Measurements from ENCODE around the gene VAT1L. TPM values are rescaled to one million over a fixed set of nuclear protein-coding genes. Genes with fewer than 3 reads are reported as not detected.

VAT1L gene
- total RNA-seq, 1 donor from 2014 or later: 0.10 TPM

GRCh38 chr16:77905374-77905920, 117.1 kb downstream of the VAT1L start:
- DNase-seq (ENCODE audit: low spot score): no peak

DNA sequence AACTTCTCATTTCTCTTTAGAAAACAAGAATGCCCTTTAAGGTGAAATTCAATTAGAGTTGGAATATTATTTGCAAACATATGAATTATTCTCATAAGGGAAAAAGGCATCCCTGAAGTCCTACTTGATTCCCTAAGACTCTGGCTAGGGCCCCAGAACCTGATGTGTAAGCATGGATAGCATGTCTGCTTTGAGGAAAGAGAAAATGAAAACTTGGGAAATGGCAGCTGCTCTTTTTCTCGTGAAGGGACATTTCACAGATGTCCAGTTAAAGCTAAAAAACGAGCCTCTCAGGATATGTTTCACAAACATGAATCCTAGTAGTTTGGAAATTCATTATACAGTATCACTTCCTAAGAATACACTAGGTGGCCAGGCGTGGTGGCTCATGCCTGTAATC, 121.7 kb downstream of the VAT1L start:
- no peak for DNase-seq (ENCODE audit: low spot score)

DNA sequence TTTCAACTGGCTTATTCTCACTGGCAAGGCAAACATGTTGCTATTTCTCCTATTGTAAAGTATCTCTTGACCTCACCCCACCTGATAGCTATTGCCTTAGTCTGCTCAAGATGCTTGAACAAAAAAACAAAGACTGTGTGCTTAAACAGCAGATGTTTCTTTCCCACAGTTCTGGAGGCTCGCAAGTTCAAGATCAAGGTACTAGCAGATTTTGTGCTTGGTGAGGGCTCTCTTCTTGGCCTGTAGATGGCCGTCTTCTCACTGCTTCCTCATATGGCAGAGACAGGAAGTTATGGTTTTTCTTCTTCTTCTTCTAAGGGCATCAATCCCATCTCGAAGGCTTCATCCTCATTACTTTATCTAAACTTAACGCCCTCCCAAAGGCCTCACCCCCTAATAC, 124.3 kb downstream of the VAT1L start:
- DNase-seq (ENCODE audit: low spot score): no peak

DNA sequence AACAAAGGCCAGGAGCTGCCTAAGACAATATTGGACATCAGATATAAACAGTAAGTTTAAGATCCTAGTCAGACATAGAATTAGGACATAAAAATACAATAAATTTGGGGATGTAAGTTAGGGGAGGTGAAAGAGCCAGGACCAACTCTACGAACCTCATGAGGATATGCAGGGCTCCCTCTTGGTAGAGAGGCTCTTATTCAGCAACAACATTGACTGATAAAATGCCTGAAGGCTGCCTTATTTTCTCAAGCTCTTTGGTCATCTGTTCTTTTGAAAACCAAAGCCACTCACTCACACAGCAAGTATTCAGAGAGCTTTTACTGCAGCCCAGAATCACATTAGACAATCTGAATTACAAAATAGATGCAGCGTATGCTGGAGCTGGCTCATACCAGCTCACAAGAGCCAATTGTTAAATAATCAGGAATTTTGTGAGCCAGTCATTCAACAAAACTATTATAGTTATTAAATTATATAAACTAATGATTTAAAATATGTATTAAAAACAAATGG, 125.4 kb downstream of the VAT1L start:
- no peak for DNase-seq (ENCODE audit: low spot score)

- no peak for DNase-seq (ENCODE audit: low spot score)
These were observed 127.7 kb downstream of the VAT1L start for GRCh38 chr16:77916111-77916510.

DNA sequence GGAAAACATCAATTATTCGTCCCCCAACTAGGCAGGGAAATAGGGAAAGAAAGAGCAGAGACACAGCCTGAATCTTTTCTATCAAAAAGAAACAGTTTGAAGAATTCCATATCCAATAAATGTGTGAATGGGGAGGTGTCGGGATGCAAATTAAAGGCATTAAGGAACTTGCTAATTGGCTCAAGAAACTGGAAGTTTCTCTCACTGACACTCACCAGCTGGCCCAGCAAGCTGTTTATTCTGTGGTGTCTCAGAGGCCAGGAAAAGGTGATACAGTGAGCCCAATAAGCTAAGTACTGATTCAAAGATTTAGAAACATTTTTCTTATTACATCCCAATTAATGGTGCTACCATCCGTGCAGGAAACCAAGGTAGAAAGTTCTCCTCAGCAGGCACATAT, 129.6 kb downstream of the VAT1L start:
- DNase-seq (ENCODE audit: low spot score): no peak

- DNase-seq (ENCODE audit: low spot score): no peak
These were observed 130.7 kb downstream of the VAT1L start for GRCh38 chr16:77918809-77919707.

GRCh38 chr16:77919761-77920415, 131.5 kb downstream of the VAT1L start:
- DNase-seq (ENCODE audit: low spot score): no peak

- no peak for DNase-seq (ENCODE audit: low spot score)
These were observed 132.6 kb downstream of the VAT1L start for GRCh38 chr16:77920984-77921383.

- DNase-seq (ENCODE audit: low spot score): no peak
These were observed 133.9 kb downstream of the VAT1L start for GRCh38 chr16:77922228-77922754.

- no peak for DNase-seq (ENCODE audit: low spot score)
These were observed 137.2 kb downstream of the VAT1L start for GRCh38 chr16:77925531-77925930.

- DNase-seq (ENCODE audit: low spot score): no peak
These were observed 139.7 kb downstream of the VAT1L start for GRCh38 chr16:77928096-77928495.

- DNase-seq (ENCODE audit: low spot score): no peak
These were observed 140.6 kb downstream of the VAT1L start for GRCh38 chr16:77929004-77929403.

GRCh38 chr16:77931058-77931457, 142.7 kb downstream of the VAT1L start:
- no peak for DNase-seq (ENCODE audit: low spot score)

DNA sequence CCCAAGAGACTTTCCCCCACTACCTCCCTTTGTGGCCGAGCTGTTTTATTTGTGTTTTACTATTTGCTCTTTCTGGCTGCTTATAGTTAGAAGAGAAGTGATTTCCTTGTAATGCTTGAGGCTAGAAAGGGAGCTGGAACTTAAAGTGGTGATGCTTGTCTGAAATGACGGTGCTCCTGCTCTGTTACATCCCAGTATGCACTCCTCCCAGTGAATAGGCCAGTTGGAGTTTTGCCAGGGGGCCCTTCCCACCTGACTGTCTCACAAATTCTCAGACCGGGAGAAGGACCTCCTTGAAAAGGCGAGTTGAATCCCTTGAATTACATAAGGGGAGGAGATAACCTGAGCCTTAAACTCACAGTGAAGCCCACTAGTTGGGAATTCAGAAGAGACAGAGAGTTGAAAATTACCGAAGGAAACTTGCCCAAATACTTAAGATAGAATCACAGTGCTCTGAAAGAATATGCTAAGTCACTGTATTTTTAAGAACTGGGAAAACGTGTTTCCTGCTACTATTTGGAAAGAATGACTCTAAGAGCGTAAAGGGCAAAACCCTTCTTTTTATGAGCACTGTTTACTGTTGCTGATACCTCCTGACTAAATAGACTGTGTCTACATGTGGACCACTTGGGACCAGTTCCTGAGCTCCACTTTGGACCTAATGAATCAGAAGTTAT, 149.2 kb downstream of the VAT1L start:
- no peak for DNase-seq (ENCODE audit: low spot score)

- DNase-seq (ENCODE audit: low spot score): no peak
These were observed 150.5 kb downstream of the VAT1L start for GRCh38 chr16:77938913-77939312.

DNA sequence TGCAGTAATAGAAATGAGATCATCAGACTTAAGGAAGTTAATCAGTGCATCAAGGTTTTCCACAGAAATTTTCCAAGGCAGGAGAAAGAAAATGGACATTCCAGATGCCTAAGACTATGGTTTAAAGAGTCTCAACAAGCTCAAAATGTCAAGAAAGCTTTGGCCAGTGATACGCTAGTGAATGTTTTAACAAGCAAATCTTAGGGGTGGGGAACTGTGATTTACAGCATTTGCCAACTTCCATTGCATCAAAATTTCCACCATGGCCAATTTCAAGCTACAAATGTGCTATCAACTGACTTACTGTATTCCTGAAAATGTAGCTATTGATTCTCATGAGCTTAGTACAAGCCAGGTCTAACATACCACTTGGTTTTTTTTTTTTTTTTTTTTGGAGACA, 151.6 kb downstream of the VAT1L start:
- DNase-seq (ENCODE audit: low spot score): no peak

DNA sequence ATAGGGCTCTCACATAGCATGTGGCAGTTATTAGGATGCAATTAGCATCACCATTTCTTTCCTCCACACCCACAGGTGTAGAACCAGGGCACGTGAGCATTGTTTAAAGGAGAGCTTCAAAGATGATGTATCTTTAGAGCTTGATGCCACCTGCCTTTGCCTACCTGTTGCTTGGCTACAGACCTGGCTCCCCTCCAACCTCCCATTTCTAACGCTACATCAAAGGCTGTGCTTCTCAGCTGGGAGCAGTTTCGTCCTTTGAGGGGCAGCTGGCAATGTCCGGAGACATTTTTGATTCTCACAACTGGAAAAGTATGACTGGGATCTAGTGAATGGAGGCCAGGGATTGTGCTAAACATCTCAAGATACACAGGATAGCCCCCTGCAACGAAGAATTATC, 155.4 kb downstream of the VAT1L start:
- DNase-seq (ENCODE audit: low spot score): no peak

- DNase-seq (ENCODE audit: low spot score): no peak
These were observed 156.3 kb downstream of the VAT1L start for GRCh38 chr16:77944631-77945030.

DNA sequence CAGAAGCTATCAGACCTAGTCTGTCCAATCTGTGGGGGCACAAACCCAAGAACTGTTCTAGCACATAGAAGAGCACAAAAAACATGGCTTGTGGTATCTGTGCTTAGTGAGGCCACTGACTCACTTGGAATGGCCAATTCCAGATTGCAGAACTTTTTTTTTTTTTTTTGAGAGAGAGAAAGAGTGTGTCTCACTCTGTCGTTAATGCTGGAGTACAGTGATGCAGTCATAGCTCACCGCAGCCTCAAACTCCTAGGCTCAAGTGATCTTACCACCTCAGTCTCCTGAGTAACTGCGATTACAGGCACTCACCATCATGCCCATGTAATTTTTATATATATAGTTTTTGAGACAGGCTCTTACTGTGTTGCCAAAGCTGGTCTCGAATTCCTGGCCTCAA, 156.8 kb downstream of the VAT1L start:
- no peak for DNase-seq (ENCODE audit: low spot score)

- no peak for DNase-seq (ENCODE audit: low spot score)
These were observed 158.5 kb downstream of the VAT1L start for GRCh38 chr16:77946823-77947222.
